ENCODE results near the gene STX4. TPM values are rescaled to one million over a fixed set of nuclear protein-coding genes. Genes with fewer than 3 reads are reported as not detected.
A peak's percentile ranks its signal among the peaks of the same experiment; 100 is the strongest.

STX4 gene
- total and polyA plus RNA-seq, 2 donors from 2014 or later = 60.6 to 61.2 TPM

- peaks cover 0 to 20% (median 4%) of the 10 kb centered on the region in 3 donors for H3K4me1 ChIP-seq (ENCODE audit: control insufficient read depth in 2 of 3, insufficient read depth in 2 of 3, low read depth in 1 of 3, low read length in 3 of 3)
- no peaks in the 10 kb centered on the region for H3K27me3 ChIP-seq (ENCODE audit: control insufficient read depth, insufficient read depth, low read length)
- H3K4me3 ChIP-seq (ENCODE audit: low read length in 3 of 3) = no peak overlapping the region
- DNase-seq = peak in 2 of 5 donors; percentile 9 to 22
- H3K36me3 ChIP-seq (ENCODE audit: control insufficient read depth in 2 of 3, insufficient read depth in 3 of 3, low read length in 3 of 3) = no peaks in the 10 kb centered on the region
- no peaks in the 10 kb centered on the region for H3K9me3 ChIP-seq (ENCODE audit: control insufficient read depth in 2 of 3, insufficient read depth in 1 of 3, low read length in 3 of 3)
- peak overlapping the region in 2 of 3 donors; percentile 5 to 85 for H3K9ac ChIP-seq (ENCODE audit: low read length in 3 of 3)
- no peak overlapping the region for H3K27ac ChIP-seq (ENCODE audit: low read depth in 2 of 2, low read length in 2 of 2)
- FAIRE-seq = no peak
- intact Hi-C loops (cut with DNase I) = no loop called here
- TF ChIP-seq, protein P1, sequence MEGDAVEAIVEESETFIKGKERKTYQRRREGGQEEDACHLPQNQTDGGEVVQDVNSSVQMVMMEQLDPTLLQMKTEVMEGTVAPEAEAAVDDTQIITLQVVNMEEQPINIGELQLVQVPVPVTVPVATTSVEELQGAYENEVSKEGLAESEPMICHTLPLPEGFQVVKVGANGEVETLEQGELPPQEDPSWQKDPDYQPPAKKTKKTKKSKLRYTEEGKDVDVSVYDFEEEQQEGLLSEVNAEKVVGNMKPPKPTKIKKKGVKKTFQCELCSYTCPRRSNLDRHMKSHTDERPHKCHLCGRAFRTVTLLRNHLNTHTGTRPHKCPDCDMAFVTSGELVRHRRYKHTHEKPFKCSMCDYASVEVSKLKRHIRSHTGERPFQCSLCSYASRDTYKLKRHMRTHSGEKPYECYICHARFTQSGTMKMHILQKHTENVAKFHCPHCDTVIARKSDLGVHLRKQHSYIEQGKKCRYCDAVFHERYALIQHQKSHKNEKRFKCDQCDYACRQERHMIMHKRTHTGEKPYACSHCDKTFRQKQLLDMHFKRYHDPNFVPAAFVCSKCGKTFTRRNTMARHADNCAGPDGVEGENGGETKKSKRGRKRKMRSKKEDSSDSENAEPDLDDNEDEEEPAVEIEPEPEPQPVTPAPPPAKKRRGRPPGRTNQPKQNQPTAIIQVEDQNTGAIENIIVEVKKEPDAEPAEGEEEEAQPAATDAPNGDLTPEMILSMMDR (IDR thresholded peaks at IDR 0.05; ENCODE audit: borderline replicate concordance, extremely low read depth, insufficient read depth) = no peak
Observed at GRCh38 chr16:31071861-31072260, 38.5 kb downstream of the STX4 start.

DNA sequence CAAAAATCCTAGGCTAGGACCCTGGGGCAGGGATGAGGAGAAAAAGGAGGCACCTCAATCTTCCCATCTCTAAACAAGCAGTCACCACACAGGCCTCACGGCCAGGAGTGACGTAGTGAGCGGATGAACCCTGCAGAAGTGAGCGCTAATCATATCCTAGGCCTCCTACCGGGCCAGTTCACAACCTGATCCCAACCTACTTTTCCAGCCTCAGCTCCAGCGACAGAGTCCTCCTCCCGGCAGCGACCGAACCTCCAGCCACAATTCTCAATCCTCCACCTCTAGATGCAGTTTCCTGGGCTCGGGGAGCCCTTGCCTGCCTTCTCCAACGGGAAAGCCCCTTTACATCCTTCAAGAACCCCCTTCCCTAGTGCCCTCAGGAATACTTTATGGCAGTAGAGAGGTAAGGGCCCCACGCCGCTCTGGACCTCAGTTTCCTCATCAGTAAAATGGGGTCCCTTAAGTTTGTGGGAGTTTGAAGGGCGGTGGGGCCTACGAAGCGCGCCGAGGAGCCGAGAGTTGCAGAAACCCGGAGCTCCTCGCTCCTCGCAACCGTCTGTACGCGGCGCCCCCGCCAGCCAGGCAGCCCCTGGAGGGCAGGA, 39.3 kb downstream of the STX4 start:
- Histone ChIP-seq H3K4me1 (ENCODE audit: control insufficient read depth in 2 of 3, insufficient read depth in 2 of 3, low read depth in 1 of 3, low read length in 3 of 3) (peaks cover 0 to 20% (median 4%) of the 10 kb centered on the region in 3 donors), H3K27ac (ENCODE audit: low read depth in 2 of 2, low read length in 2 of 2) (peak overlapping the region in 1 of 2 donors; percentile 80), H3K9ac (ENCODE audit: low read length in 3 of 3) (peak overlapping the region; percentile 21 to 88 (median 85)), H3K9me3 (ENCODE audit: control insufficient read depth in 2 of 3, insufficient read depth in 1 of 3, low read length in 3 of 3) (no peaks in the 10 kb centered on the region), H3K36me3 (ENCODE audit: control insufficient read depth in 2 of 3, insufficient read depth in 3 of 3, low read length in 3 of 3) (peaks cover 0 to 7% (median 2%) of the 10 kb centered on the region in 3 donors), H3K27me3 (ENCODE audit: control insufficient read depth, insufficient read depth, low read length) (no peaks in the 10 kb centered on the region), H3K4me3 (ENCODE audit: low read length in 3 of 3) (peak overlapping the region; percentile 90 to 96 (median 90))
- intact Hi-C loops (cut with DNase I) = no loop called here
- TF ChIP-seq, protein P1 (IDR thresholded peaks at IDR 0.05; ENCODE audit: borderline replicate concordance, extremely low read depth, insufficient read depth) = no peak
- DNase-seq (peak in 2 of 5 donors; percentile 29 to 30), FAIRE-seq (no peak)

GRCh38 chr16:31073142-31073969, 40.0 kb downstream of the STX4 start:
- Histone ChIP-seq H3K36me3 (ENCODE audit: control insufficient read depth in 2 of 3, insufficient read depth in 3 of 3, low read length in 3 of 3) (peaks cover 0 to 12% (median 7%) of the 10 kb centered on the region in 3 donors), H3K4me1 (ENCODE audit: control insufficient read depth in 2 of 3, insufficient read depth in 2 of 3, low read depth in 1 of 3, low read length in 3 of 3) (peaks cover 0 to 20% (median 4%) of the 10 kb centered on the region in 3 donors), H3K4me3 (ENCODE audit: low read length in 3 of 3) (peak overlapping the region; percentile 90 to 99 (median 96)), H3K27me3 (ENCODE audit: control insufficient read depth, insufficient read depth, low read length) (no peaks in the 10 kb centered on the region), H3K9ac (ENCODE audit: low read length in 3 of 3) (peak overlapping the region; percentile 72 to 98 (median 85)), H3K9me3 (ENCODE audit: control insufficient read depth in 2 of 3, insufficient read depth in 1 of 3, low read length in 3 of 3) (no peaks in the 10 kb centered on the region), H3K27ac (ENCODE audit: low read depth in 2 of 2, low read length in 2 of 2) (peak overlapping the region; percentile 80)
- TF ChIP-seq, protein P1 (IDR thresholded peaks at IDR 0.05; ENCODE audit: borderline replicate concordance, extremely low read depth, insufficient read depth) = peak; percentile 1
- DNase-seq (peak; percentile 94 to 97 (median 96)), FAIRE-seq (no peak)
- intact Hi-C loops (cut with DNase I) = no loop called here
